ENCODE measurements around the gene OR2T3.
"Not testable (repeated sequence)": the region's sequence is repeated elsewhere in the genome, so short reads cannot be mapped to it uniquely, and the experiment has no call there.

- not testable (repeated sequence) for TF ChIP-seq CTCF (IDR thresholded peaks at IDR 0.05; ENCODE audit: insufficient read depth, low read length, poor library complexity, severe bottlenecking); EZH2phosphoT487 (conservative IDR thresholded peaks at IDR 0.05; ENCODE audit: low read length)
Observed at GRCh38 chr1:248453619-248454018, 19.5 kb upstream of the OR2T3 start.

All from SU-DHL-6 (cell line).